Effector memory CD4-positive, alpha-beta T cell (primary cell): ENCODE data around the gene EVI5L.

Source experiments
- DNase-seq, 3 donors: peaks; one replicate each; pipeline ENCODE4 v3.0.0-alpha.2; 2020
- H3K27ac ChIP-seq: 2 replicates; pipeline ENCODE4 v1.7.0; 2013; ENCODE audit warnings: mild to moderate bottlenecking, low read length, moderate library complexity; ENCODE audit not compliant: insufficient read depth, poor library complexity, severe bottlenecking
- H3K27me3 ChIP-seq: replicated peaks from 2 replicates; pipeline ENCODE4 v1.7.0; 2013; ENCODE audit warnings: mild to moderate bottlenecking, low read length; ENCODE audit not compliant: insufficient read depth, control insufficient read depth, poor library complexity, severe bottlenecking
- H3K36me3 ChIP-seq: 2 replicates; pipeline ENCODE4 v1.7.0; 2013; ENCODE audit warnings: mild to moderate bottlenecking, low read length, moderate library complexity; ENCODE audit not compliant: control insufficient read depth, insufficient read depth
- H3K4me1 ChIP-seq: 2 replicates; pipeline ENCODE4 v1.7.0; 2013; ENCODE audit warnings: low read length, mild to moderate bottlenecking; ENCODE audit not compliant: control insufficient read depth, insufficient read depth, poor library complexity, severe bottlenecking
- H3K4me3 ChIP-seq: 2 replicates; pipeline ENCODE4 v1.7.0; 2013; ENCODE audit warnings: low read length, low read depth, mild to moderate bottlenecking; ENCODE audit not compliant: insufficient read depth, poor library complexity, severe bottlenecking
- H3K9me3 ChIP-seq: 2 replicates; pipeline ENCODE4 v1.7.0; 2013; ENCODE audit warnings: mild to moderate bottlenecking, low read length, moderate library complexity; ENCODE audit not compliant: control insufficient read depth
- total RNA-seq, 3 donors: gene quantifications; one replicate each; lab custom pipeline; 2026; lab: John Stamatoyannopoulos, UW

The EVI5L gene
- total RNA-seq = 15.2 to 20.4 (median 15.9) reads per million in 3 donors

DNA sequence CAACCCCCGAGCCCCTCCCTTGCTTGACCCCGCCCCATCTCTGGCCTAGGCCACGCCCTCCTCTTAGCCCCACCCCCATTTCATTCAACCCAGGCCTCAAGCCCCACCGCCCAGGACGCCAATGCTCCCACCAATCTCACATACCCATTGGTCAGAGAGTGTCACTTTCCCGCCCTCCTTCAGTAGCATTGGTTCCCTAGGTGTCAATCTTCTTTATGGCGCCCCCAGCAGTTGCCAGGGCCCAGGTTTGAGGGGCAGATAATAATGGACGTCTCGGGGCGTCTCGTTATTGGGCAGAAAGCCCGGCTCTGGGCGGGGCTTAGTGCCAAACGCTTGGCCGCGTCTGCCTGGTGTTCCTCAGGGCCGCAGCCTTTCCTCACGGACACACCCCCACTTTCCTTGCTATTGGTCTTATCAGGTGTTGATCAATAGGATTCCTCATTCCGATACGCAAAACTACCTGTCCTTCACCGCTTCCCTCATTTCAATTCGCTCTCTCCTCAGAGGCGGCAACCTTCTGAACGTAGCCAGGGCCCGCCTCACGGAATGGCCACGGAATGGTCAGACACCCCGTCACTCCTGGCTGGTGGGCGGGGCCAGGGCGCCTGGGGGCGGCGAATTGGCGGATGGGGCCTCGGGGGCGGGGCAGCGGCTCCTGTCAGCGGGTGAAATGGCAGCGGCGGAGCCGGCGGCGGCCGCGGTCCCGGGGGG is at the start of gene EVI5L:
Gene EVI5L (plus strand): TSS at position 658 of the 711 bp plus-strand sequence. CDS start 16,325 bp downstream, outside the sequence.
- Histone ChIP-seq H3K4me1 (peaks cover 16% of the 10 kb centered on the region), H3K36me3 (no peaks in the 10 kb centered on the region), H3K27ac (no peak within 1 kb of the TSS), H3K9me3 (no peaks in the 10 kb centered on the region), H3K4me3 (peak within 1 kb of the TSS; percentile 58), H3K27me3 (no peaks in the 10 kb centered on the region)
- peak; percentile 99 for DNase-seq

DNA sequence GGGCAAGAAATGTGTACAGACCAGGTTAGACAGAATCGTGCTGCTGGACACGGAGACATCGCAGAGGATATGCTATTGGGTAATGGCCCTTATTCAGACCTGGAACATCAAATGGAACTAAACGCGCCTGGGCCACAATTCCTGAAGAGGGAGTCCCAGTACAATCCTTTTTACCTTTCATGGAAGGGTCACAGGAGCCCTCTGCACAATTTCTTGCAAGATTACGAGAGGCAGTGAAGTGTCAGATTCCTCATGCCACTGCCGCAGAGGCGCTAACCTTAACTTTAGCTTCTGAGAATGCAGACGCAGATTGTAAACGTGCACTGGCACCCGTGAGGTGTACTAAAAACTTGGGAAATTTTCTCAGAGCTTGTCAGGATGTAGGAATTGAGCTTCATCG is 48.9 kb upstream of the EVI5L start:
- Histone ChIP-seq H3K36me3 (no peaks in the 10 kb centered on the region), H3K4me3 (no peak overlapping the region), H3K4me1 (no peaks in the 10 kb centered on the region), H3K9me3 (no peaks in the 10 kb centered on the region), H3K27ac (no peak overlapping the region), H3K27me3 (no peaks in the 10 kb centered on the region)
- DNase-seq = no peak

DNA sequence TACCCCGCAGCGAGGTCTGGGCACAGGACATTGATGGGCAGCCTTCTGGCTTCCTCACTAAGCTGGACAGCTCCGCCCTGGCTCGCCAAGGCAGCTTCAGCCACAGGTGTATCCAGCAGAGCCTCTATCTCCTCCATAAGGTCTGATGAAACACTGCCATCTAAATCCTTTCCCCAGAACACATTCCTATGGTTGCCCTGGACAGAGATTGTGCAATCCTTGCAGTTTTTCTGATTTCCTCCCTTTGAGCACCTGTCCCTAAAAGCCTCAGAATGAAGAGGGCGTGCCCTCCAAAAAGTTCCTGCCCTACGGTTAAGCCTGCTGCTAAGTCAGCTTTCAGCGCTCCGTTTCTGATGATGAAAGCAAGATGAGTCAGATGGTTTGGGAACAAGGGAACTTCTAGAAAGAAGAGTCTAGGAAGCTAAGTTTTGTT is 46.0 kb upstream of the EVI5L start:
- no peak overlapping the region for H3K27ac ChIP-seq
- H3K9me3 ChIP-seq = no peaks in the 10 kb centered on the region
- peaks cover 21% of the 10 kb centered on the region for H3K27me3 ChIP-seq
- DNase-seq = no peak
- peaks cover 5% of the 10 kb centered on the region for H3K4me1 ChIP-seq
- H3K36me3 ChIP-seq = no peaks in the 10 kb centered on the region
- H3K4me3 ChIP-seq = no peak overlapping the region

DNA sequence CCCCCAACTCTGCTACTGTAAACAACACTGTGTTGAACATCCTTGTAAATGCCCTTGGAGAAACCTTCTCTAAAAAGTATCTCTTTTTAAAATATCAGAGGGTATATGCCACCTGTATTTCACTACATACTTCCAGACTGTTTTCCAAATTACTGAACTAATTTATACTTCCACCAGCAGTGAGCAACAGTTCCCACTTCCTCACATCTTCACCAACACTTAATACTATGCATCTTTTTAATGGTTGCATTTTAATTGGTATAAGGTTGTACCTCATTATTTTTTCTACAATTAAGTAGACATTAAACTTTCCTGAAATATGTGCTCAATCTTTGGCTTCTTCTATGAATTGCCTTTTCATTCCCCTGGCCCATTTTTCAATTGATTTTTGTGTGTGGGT is 45.2 kb upstream of the EVI5L start:
- no peak for DNase-seq
- Histone ChIP-seq H3K9me3 (no peaks in the 10 kb centered on the region), H3K27ac (no peak overlapping the region), H3K4me3 (no peak overlapping the region), H3K36me3 (no peaks in the 10 kb centered on the region), H3K27me3 (peaks cover 26% of the 10 kb centered on the region), H3K4me1 (peaks cover 11% of the 10 kb centered on the region)

DNA sequence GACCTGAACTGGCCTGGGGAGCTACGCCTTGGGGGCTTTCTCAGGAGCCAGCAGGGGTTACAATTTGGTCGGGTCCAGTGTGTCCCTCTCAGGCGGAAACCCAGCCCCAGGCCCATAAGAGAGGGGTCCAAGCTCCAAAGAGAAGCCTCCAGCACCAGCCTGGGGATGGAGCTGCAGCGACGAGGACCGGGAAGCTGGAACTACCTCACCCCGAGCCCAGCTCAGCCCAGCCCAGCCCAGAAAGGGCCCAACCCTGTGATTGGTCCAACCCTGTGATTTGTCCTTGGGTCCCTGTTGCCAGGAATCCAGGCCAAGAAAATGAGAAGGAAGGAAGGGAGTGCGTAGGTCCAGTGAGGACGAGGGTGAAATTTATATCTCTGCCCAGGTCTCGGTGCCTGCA is 42.9 kb upstream of the EVI5L start:
- H3K27me3 ChIP-seq = peaks cover 29% of the 10 kb centered on the region
- no peak overlapping the region for H3K4me3 ChIP-seq
- no peak for DNase-seq
- H3K36me3 ChIP-seq = no peaks in the 10 kb centered on the region
- no peaks in the 10 kb centered on the region for H3K9me3 ChIP-seq
- H3K27ac ChIP-seq = no peak overlapping the region
- peaks cover 11% of the 10 kb centered on the region for H3K4me1 ChIP-seq

DNA sequence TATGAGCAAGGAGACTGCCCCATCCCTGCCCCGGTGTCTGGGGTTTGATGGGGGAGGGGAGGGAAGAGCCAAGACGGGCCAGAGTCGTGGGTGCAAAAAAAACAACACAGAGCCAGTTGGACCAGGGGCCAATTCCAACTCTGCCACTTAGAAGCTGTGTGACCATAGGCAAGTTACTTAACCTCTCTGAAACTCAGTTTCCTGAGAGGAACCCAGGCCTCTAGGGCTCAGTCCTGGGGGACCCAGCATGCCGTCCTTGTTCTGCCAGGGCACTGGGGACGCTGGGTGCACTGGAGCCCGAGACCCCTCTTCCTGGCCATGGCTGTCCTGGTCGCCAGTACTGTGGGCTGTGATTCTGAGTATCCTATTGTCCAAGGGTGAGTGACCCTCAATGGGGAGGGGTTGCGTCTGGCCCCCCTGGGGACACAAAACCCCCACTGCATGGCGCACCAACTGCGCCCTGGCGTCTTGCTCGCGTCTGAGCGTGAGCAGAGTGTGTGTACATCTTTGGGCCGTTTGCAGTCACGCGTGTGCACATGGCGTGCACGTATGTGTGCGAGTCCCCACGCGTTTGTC is 42.3 kb upstream of the EVI5L start:
- no peak overlapping the region for H3K27ac ChIP-seq
- H3K36me3 ChIP-seq = no peaks in the 10 kb centered on the region
- H3K9me3 ChIP-seq = no peaks in the 10 kb centered on the region
- no peak for DNase-seq
- no peak overlapping the region for H3K4me3 ChIP-seq
- H3K4me1 ChIP-seq = peaks cover 11% of the 10 kb centered on the region
- H3K27me3 ChIP-seq = peaks cover 29% of the 10 kb centered on the region

DNA sequence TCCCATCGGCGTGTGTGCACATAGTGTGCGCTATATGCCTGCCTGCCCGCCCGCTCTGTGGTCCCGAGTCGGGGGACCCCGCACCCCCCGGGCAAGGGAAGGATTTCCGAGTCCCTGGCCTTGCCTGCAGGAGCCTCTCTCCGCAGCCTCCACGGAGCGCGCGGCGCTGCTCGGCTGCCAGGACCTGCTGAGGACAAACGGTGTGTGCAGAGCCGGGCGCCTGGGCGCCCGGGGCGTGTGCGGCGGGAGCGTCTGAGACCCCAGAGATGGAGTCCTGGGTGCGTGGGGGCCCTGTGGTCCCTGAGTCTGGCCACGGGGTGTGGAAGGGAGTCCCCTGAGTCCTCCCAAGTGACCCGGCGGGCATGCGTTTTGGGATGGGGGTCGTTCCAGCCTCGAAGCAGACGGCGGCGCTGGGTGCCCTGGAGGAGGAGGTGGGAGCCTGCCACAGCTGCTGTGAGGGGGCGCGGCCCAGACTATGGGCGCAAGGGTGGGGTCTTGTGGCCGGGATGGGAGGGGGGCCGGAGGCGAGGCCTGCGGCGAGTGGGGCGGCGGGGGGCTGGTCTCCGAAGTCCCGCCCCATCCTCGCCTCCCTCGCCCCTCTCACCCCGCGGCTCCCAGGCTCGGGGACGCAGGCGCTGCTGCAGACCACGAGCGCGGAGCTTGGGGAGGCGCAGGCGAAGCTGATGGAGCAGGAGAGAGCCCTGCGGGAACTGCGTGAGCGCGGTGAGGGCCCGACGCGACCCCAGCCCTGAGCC is 41.7 kb upstream of the EVI5L start:
- no peak for DNase-seq
- Histone ChIP-seq H3K9me3 (no peaks in the 10 kb centered on the region), H3K4me1 (peaks cover 11% of the 10 kb centered on the region), H3K27me3 (peaks cover 29% of the 10 kb centered on the region), H3K36me3 (no peaks in the 10 kb centered on the region), H3K4me3 (no peak overlapping the region), H3K27ac (no peak overlapping the region)

DNA sequence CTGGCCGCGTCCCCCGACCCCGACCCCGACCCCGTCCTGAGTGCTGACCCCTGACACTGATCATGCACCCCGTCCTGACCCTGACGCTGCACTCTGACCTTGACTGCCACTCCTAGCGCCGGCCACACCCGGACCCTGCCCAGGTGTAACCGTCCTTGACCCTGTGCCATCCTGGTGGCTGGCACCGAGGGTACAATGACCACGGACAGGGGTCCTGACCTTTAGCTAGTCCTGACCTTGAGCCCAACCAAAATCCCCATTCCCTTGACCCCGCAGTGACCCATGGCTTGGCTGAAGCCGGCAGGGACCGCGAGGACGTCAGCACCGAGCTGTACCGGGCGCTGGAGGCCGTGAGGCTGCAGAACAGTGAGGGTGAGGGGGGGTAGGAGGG is 41.1 kb upstream of the EVI5L start:
- no peak for DNase-seq
- H3K27me3 ChIP-seq = peaks cover 29% of the 10 kb centered on the region
- H3K27ac ChIP-seq = no peak overlapping the region
- H3K9me3 ChIP-seq = no peaks in the 10 kb centered on the region
- H3K4me3 ChIP-seq = no peak overlapping the region
- peaks cover 11% of the 10 kb centered on the region for H3K4me1 ChIP-seq
- no peaks in the 10 kb centered on the region for H3K36me3 ChIP-seq

DNA sequence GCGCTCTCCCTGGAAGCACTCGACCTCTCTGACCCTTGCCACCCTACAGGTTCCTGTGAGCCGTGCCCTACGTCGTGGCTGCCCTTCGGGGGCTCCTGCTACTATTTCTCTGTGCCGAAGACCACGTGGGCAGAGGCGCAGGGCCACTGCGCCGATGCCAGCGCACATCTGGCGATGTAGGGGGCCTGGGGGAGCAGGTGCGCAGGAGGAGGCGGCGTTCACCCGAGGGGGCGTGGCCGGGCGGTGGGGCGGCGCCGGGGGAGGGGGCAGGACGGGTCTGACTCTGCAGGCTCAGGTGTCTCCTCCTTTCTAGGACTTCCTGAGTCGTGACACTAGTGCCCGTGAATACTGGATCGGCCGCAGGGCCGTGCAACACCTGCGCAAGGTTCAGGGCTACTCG is 40.6 kb upstream of the EVI5L start:
- Histone ChIP-seq H3K27me3 (peaks cover 29% of the 10 kb centered on the region), H3K36me3 (no peaks in the 10 kb centered on the region), H3K9me3 (no peaks in the 10 kb centered on the region), H3K4me3 (no peak overlapping the region), H3K27ac (no peak overlapping the region), H3K4me1 (peaks cover 11% of the 10 kb centered on the region)
- peak in 1 of 3 donors; percentile 7 for DNase-seq

DNA sequence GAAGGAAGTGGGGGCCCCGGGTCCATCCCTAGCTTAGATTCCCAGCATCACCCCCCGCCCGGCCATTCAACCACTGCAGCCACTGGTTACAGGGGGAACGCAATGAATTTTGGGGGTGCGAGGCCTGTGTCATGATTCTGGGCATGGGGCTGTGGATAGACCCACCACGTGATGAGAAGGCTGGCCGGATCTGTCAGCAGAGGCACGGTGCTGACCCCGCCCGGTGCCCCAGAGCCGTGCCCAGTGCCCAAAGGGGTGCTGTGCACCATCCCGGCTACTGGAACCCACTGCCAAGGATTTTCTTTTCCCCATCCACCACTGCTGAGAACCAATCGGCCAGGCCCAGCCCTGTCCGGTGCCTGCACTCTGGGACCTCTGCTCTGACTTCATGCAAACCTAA is 39.6 kb upstream of the EVI5L start:
- Histone ChIP-seq H3K27me3 (peaks cover 29% of the 10 kb centered on the region), H3K4me1 (peaks cover 11% of the 10 kb centered on the region), H3K4me3 (no peak overlapping the region), H3K27ac (no peak overlapping the region), H3K9me3 (no peaks in the 10 kb centered on the region), H3K36me3 (no peaks in the 10 kb centered on the region)
- no peak for DNase-seq
